AML-193 (cell line): Measurements from ENCODE around the gene TRAPPC5.
A peak's percentile ranks its signal among the peaks of the same experiment; 100 is the strongest.

Source experiments
- DNase-seq, 2 experiments: peaks; one replicate each; lab custom pipeline; 2025; lab: John Stamatoyannopoulos, UW

The TRAPPC5 gene

GRCh38 chr19:7701049-7701653 is 20.5 kb downstream of the TRAPPC5 start:
- no peak for DNase-seq

- DNase-seq, result no peak
These were observed 21.2 kb downstream of the TRAPPC5 start, which contains the start of gene FCER2 for GRCh38 chr19:7701654-7702457. FCER2 (minus strand) TSS chr19:7702131; CDS start chr19:7699760, 2,371 bp downstream.

GRCh38 chr19:7703332-7703731 is 22.7 kb downstream of the TRAPPC5 start:
- DNase-seq, result no peak

- DNase-seq, result no peak
These were observed 23.8 kb downstream of the TRAPPC5 start for GRCh38 chr19:7704280-7705060.

- DNase-seq, result peak in 1 of 2 experiments; percentile 8
These were observed 25.0 kb downstream of the TRAPPC5 start for GRCh38 chr19:7705387-7706187.

- DNase-seq, result no peak
These were observed 25.7 kb downstream of the TRAPPC5 start for GRCh38 chr19:7706188-7706954.

GRCh38 chr19:7706955-7707456 is 26.4 kb downstream of the TRAPPC5 start:
- no peak for DNase-seq

- no peak for DNase-seq
These were observed 29.4 kb downstream of the TRAPPC5 start for GRCh38 chr19:7709932-7710460.

- no peak for DNase-seq
These were observed 30.0 kb downstream of the TRAPPC5 start for GRCh38 chr19:7710616-7711015.

- DNase-seq, result no peak
These were observed 35.0 kb downstream of the TRAPPC5 start for GRCh38 chr19:7715671-7716070.

- no peak for DNase-seq
These were observed 36.1 kb downstream of the TRAPPC5 start for GRCh38 chr19:7716762-7717161.

- no peak for DNase-seq
These were observed 38.0 kb downstream of the TRAPPC5 start for GRCh38 chr19:7718668-7719067.

- DNase-seq, result no peak
These were observed 39.7 kb downstream of the TRAPPC5 start for GRCh38 chr19:7720351-7720750.

GRCh38 chr19:7722231-7722651 is 41.6 kb downstream of the TRAPPC5 start:
- no peak for DNase-seq

- DNase-seq, result no peak
These were observed 45.2 kb downstream of the TRAPPC5 start for GRCh38 chr19:7725791-7726190.

- no peak for DNase-seq
These were observed 48.6 kb downstream of the TRAPPC5 start for GRCh38 chr19:7729211-7729610.

GRCh38 chr19:7729831-7730285 is 49.2 kb downstream of the TRAPPC5 start:
- no peak for DNase-seq

GRCh38 chr19:7730286-7731217 is 49.9 kb downstream of the TRAPPC5 start:
- no peak for DNase-seq

- no peak for DNase-seq
These were observed 50.6 kb downstream of the TRAPPC5 start for GRCh38 chr19:7731218-7731595.
